Raji (cell line): ENCODE measurements around the gene FFAR3.

ENCODE experiments used
- POLR2A ChIP-seq: IDR thresholded peaks from 2 replicates; pipeline ENCODE4 v1.6.1; 2011; ENCODE audit warnings: low read depth, low read length, control low read depth; ENCODE audit not compliant: insufficient read depth

FFAR3 gene, protein sequence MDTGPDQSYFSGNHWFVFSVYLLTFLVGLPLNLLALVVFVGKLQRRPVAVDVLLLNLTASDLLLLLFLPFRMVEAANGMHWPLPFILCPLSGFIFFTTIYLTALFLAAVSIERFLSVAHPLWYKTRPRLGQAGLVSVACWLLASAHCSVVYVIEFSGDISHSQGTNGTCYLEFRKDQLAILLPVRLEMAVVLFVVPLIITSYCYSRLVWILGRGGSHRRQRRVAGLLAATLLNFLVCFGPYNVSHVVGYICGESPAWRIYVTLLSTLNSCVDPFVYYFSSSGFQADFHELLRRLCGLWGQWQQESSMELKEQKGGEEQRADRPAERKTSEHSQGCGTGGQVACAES

DNA sequence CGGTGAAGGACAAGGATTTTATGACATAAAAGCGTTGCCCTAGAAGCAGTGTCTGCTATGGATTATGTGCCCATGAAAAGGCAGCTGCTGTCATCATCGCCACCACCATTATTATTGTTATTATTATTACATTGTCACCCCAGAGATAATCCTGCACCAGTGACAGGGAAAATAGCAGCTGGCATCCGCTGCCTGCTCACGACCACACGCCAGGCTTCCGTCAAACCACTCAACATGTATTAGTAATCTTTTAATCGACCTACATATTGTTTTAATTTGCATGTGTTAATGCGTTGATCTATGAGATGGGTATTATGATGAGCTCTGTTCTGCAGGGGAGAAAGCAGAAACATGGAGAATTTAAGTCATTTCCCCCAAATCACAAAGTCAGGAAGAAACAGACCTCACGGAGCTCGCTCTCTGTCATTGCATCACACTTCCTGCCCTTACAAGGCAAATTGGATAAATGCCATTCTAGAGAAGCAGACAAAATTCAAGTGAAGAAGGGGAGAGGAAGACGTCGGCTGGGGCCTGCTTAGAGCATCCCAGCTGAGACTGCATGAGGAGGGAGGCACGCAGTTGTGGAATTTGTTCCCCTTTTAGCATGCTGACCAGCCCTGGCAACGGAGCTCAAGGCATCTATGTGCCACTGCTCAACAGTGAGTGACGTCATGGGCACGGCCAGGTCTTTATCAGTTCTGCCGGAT, at the start of gene FFAR3:
TSS of gene FFAR3 (plus strand) at position 594 of the 707 bp plus-strand sequence. CDS start 431 bp downstream, outside the sequence.
- no peak for TF ChIP-seq POLR2A

DNA sequence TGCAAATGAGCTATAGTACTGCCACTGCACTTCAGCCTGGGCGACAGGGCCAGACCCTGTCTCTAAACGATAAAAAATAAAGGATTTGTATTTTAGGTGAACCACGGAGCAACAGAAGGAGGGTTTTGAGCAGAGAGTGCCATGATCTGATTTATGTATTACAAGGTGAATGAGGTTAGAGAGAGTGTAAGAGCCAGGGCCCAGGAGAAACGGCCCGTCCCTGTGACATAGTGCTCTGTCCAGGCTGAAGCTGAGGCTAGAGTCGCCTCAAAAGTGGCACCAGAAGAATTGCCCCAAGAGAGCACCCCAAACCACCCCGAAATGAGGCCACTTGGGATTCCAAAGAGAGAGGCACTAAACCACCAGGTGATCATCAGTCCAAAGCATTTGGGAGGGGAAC, 49.4 kb upstream of the FFAR3 start:
- TF ChIP-seq POLR2A, result no peak

DNA sequence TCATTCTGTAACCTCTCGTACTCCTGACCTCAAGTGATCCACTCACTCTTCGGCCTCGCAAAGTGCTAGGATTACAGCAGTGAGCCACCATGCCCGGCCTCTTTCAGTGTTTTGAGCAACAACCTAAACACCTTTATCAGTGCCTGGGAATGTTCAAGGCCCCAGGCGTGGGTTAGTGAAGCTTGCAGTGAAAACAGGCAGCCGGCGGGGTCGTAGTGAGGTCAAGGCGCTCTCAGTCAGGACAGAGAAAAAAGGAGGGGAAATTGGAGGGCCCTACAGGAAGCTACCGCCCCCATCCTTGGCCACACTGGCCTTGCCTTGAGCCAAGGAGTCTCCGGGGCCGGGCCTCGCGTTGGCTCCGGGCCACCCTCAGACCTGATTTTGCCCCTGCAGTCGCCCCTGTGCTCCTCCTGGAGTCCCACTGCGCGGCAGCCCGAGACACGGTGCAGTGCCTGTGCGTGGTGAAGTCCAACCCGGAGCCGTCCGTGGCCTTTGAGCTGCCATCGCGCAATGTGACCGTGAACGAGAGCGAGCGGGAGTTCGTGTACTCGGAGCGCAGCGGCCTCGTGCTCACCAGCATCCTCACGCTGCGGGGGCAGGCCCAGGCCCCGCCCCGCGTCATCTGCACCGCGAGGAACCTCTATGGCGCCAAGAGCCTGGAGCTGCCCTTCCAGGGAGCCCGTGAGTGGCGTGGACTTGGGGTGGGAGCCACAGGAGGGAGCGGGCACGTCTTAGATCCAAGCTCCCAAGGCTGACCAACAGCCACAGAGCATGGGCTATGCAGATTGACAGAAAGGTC, 48.6 kb upstream of the FFAR3 start:
- TF ChIP-seq POLR2A, result no peak

DNA sequence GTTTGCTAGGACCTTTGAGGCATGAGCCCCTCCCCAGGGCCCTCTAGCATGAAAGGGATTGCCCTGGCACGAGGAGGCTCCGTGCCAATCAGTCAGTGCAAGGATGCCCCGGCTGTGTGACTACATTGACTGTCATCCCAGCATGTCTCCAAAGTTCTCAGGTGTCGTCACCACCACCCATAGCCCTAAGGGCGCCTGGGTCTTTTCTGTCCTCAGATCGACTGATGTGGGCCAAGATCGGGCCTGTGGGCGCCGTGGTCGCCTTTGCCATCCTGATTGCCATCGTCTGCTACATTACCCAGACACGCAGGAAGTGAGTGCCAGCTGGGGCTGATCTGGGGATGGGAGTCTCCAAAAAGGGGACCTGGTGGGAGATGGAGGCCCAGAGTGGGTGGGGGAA, 47.9 kb upstream of the FFAR3 start:
- no peak for TF ChIP-seq POLR2A

DNA sequence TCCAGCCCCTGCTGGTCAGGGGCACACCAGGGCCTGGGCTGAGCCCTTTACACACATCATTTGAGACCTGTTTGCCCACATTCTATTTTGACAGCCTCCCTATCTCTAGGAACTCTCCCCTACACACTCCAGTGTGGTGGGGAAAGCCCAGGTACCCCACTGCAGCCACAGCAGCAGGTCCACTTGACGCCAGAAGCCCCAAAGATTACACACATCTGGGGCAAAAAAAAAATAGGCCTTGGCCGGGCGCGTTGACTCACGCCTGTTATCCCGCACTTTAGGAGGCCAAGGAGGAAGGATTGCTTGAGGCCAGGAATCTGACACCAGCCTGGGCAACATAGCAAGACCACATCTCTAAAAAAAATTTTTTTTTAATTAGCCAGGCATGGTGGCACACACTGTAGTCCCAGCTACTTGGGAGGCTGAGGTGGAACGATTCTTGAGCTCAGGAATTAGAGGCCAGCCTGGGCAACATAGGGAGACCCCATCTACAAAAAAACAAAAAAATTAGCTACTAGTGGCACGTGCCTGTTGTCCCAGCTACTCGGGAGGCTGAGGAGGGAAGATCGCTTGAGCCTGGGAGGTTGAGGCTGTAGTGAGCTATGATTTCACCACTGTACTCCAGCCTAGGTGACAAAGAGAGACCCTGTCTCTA, 47.3 kb upstream of the FFAR3 start:
- TF ChIP-seq POLR2A, result no peak

DNA sequence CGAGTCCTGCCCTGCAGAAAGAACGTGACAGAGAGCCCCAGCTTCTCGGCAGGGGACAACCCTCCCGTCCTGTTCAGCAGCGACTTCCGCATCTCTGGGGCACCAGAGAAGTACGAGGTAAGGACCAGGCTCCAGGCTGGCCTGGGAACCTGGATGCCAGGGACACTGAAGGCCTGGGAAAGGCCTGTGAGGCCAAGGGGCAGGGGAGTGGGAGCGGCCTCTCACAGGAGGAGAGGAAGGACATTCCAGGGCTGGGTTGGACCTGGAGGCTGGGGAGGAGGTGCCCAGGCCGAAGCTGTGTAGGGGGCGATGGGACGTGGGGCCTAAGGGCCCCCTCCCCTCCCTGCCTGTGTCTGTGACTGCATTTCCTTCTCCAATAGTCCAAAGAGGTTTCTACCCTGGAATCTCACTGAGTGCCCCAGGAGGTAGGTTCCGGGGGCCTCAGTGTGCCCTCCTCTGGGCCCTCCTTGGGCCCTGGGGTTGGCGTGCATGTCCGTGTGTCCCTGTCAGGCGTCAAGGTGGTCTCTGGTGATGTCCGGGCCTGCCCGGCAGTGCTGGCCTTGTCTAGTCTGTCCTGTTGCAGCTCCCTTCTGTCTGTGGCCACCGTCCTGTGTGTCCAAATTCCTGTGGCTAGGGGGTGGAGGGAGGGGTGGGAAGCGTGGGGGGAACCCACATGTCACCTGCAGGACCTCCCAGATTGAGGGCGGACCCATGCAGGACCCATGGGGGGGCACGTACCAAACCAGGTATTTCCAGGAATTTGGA, 46.2 kb upstream of the FFAR3 start:
- TF ChIP-seq POLR2A, result no peak

DNA sequence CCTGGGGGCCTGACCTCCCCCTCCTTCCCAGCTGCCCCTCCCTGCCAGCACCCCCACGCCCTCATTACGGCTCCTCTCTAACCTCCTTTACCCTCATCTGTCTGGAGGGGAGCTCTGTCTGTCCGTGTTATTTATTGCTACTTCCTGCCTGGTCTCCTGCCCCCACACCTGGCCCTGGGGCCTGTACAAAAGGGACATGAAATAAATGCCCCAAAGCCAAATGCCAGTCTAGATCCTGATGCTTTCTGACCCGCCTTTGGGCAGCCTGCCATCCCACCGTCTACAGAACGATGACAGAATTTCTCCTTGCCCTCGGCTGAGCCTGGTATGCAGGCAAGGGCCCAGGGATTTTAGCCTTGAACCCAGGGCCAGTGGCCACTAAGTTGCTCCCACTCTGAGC, 44.7 kb upstream of the FFAR3 start:
- no peak for TF ChIP-seq POLR2A

DNA sequence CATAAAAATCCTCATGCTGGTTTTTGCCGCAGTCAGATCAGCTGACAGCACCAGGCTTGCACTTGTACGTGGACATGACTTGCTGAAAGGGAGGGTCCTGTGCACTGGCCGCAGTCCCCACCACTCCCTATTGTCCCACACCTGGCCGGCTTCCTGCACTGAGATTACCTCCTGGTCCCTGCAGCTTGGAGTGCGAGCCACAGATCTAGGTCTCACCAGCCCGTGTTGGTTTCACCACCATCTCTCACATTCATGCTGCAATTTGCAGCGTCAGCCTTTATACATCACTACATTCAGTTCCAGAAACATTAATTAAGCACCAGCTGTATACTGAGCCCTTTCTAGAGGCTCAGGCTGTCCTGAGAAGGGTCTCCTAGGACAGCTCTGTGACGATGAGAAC, 44.2 kb upstream of the FFAR3 start:
- no peak for TF ChIP-seq POLR2A

DNA sequence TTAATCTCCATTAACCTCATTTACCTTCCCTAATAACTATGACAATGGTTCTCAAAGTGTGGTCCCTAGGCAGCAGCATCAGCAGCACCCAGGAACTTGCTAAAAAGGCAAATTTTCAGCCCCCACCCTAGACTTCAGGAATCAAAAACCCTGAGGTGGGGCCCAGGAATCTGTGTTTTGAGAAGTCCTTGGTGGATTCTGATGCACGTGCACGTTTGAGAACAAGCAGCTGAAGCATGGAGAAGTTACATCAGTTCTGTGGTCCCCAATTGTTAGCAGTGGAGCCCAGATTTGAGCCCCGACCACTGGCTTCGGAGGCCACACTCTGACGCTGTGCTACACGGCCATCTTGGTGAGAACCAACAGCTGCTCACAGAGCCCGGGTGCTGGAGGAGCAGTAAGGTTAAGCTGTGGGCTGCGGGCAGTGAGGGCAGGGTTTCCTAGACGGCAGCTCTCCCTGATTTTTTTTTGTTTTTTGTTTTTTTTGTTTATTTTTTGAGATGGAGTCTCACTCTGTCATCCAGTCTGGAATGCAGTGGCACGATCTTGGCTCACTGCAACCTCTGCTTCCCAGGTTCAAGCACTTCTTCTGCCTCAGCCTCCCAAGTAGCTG, 43.3 kb upstream of the FFAR3 start:
- TF ChIP-seq POLR2A, result no peak

DNA sequence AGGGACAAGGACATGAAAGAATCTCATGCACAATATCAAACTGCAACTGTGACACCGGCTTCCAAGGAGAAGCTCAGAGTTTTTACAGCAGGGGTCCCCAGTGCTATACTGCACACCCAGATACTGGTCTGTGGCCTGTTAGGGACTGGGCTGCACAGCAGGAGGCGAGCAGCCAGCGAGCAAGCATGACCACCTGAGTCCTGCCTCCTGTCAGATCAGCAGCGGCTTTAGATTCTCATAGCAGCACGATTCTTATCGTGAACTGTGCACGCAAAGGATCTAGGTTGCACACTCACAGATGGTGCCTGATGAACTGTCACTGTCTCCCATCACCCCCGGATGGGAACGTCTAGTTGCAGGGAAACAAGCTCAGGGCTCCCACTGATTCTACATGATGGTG, 42.4 kb upstream of the FFAR3 start:
- no peak for TF ChIP-seq POLR2A

DNA sequence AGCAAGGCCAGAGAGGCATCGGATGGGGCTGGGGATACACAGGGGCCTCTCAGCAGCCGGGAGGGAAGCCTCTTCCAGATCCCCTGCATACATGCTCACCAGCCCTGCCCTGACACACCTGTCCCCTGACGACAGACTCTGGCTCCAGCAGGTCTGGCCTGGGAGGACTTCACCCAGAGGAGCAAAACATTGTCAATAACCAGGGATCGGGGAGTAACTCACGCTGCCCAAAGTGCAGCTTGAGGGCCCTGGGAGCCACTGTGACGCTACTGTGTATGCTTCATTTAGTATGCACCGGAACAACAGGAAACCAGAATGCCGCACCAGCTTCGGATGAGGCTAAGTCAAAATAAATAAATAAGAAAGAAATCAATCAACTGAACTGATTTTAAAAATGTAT, 41.7 kb upstream of the FFAR3 start:
- TF ChIP-seq POLR2A, result no peak

DNA sequence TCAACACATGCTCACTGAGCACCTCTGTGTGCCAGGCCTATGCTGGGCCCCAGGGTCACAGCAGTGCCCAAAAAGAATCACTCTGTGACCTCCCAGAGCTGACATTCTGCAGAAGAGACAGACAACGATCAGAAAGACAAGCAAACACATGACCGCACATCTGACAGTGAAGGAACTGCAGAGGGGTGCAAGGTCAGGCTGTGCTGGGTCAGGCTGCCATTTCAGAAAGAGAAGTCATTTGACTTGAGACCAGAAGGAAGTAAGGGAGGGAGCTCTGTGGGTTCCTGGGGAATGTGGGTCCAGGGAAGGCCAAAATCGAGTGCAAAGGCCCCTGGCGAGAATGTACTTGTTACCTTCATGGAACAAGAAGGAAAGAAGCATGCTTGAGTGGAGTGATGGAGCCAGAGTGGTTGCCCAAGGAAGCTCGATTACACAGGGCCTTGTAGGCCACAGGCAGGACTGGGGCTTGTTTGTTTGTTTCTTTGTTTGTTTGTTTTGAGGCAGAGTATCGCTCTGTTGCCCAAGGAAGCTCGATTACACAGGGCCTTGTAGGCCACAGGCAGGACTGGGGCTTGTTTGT, 40.7 kb upstream of the FFAR3 start:
- no peak for TF ChIP-seq POLR2A

DNA sequence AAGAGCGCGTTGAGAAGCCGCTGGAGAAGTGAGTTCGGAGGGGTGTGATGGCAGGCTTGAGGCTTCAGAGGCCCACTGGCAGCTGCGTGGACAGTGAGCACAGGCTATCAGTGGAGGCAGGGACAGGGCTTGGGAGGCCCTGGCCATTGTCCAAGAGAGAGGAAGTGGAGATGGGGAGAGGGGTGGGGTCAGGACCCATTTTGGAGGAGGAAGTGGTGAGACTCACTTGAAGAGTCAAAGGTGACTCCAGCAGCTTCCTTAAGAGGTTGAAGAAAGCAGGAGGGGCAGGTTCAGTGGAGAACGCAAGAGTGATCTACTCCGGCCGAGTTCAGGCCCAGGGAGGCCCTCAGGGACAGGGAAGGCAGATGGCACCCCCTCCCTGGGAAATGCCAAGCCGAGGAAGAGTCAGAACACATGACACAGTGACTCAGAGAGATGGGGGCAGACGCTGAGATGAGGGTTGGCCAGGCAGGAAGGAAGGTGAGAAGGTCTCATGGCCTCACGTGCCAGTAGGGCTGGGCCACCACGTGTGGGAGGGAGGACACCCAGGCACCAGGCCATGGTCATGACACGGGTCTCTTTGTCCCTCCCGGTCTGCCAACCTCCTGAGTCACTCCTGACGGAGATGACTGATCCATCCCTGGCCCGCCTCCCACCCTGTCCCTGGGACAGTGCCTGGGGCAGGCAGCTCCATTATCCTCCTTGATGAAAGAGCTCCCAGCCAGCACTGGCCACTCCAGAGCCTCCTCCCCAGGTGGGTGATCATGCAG, 39.4 kb upstream of the FFAR3 start:
- TF ChIP-seq POLR2A, result no peak
